Testis (tissue), 3 donors: ENCODE data around the gene PRG2. TPM values are rescaled to one million over a fixed set of nuclear protein-coding genes. Genes with fewer than 3 reads are reported as not detected.
"Not testable (repeated sequence)": the region's sequence is repeated elsewhere in the genome, so short reads cannot be mapped to it uniquely, and the experiment has no call there.

Experiments
- DNase-seq: peaks from one replicate; pipeline ENCODE4 v3.0.0-alpha.2; 2019
- H3K27ac ChIP-seq, 2 donors: fragments of 200-600 bp; sonication (generic); one replicate each; pipeline ENCODE4 v1.5.1; 2019
- H3K27me3 ChIP-seq: fragments of 200-600 bp; sonication (generic); one replicate; pipeline ENCODE4 v1.5.1; 2019
- H3K36me3 ChIP-seq: fragments of 200-600 bp; sonication (generic); one replicate; pipeline ENCODE4 v1.5.1; 2017; ENCODE audit warnings: low read depth; ENCODE audit errors: missing control alignments
- H3K4me1 ChIP-seq: fragments of 200-600 bp; sonication (generic); one replicate; pipeline ENCODE4 v1.5.1; 2019
- H3K4me3 ChIP-seq, 2 donors: fragments of 200-600 bp; sonication (generic); one replicate each; pipeline ENCODE4 v1.5.1; 2017 to 2019
- H3K9me3 ChIP-seq: fragments of 200-600 bp; sonication (generic); one replicate; pipeline ENCODE4 v1.5.1; 2017
- POLR2A ChIP-seq: fragments of 450-650 bp; IDR thresholded peaks from one replicate; pipeline ENCODE4 v1.6.1; 2017; ENCODE audit warnings: antibody characterized with exemption, mild to moderate bottlenecking, moderate library complexity
- WGBS, 2 donors: methylation state at CpG; one replicate each; pipeline ENCODE4 v1.1.5; 2018; 5-methylcytosine and 5-hydroxymethylcytosine counted together
- intact Hi-C: fragments of 100-400 bp; cut with DNase I; formaldehyde crosslinking; loops from one replicate; pipeline ENCODE4 v1.15.1; 2023; ENCODE audit warnings: low total_unique reads
- polyA plus RNA-seq: library from polyadenylated mRNA; stranded (reverse); fragments of 350-450 nt; fragmentation: Illumina TruSeq; extraction: RNeasy Lipid Tissue Mini Kit (QIAGEN cat#74804); gene quantifications from one replicate; pipeline ENCODE4 v1.2.3, GENCODE V29; 2014; ENCODE audit warnings: low read depth, low replicate concordance; ENCODE audit not compliant: insufficient read depth
- total RNA-seq, 2 donors: library from RNA; depleted of rRNA; stranded (reverse); fragments of >200 nt; gene quantifications; one replicate each; pipeline ENCODE4 v1.2.3, GENCODE V29; 2016
- TF ChIP-seq, protein P1 (sequence below), 3 experiments: fragments of 450-650 bp in 2 of 3; fragments of 200-600 bp in 1 of 3; sonication (generic) in 1 of 3; IDR thresholded peaks; one replicate each; pipeline ENCODE4 v1.5.1; 2016 to 2019; ENCODE audit warnings: antibody characterized with exemption in 3 of 3, mild to moderate bottlenecking in 2 of 3, moderate library complexity in 1 of 3

PRG2 gene
- total and polyA plus RNA-seq, 3 donors from 2014 or later = not detected

DNA sequence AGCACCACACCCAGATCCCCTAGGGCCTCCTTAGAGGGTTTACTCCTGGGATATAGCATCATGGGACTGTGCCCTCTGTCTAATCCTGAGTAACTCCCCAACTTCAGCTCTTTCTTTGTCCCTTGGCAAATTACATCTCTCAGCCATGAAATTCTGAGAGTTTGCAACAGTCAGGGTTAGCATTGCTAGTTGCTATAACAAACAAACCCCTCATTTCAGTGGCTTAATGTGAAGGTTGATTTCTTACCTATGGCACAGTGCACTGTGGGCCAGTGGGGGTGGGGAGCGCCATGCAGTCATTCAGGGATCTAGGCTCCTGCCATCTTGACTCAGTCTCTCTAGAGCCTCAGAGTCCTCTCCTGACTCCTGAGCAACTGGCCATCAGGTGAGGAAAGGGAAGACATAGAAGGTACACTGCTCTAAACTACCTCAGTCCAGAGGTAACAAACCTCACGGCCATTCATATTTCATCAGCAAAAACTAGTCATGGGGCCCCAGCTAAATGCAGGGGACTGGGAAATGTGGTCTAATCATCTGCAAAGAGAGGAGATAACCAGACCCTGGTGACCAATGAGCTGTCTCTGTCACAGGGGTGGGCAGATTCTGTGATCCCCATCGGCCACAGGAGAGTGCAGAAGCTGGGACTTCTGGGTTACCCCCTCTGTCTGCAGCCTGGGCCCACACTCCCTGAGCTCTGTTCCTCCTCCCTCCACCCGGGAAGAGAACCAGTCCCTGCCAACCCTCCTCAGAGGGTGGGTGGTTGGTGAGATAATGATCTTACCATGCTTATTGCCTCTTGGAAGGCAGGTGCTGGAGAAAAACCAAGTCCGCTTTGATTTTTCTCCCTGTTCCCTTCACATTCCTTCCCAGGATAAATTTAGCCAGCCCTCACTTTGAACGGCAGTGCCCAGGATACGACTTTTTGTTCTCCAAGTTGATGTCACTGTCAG is 27.0 kb downstream of the PRG2 start:
- Histone ChIP-seq H3K27me3 (no peaks in the 10 kb centered on the region), H3K4me1 (no peaks in the 10 kb centered on the region), H3K9me3 (no peaks in the 10 kb centered on the region), H3K36me3 (no peaks in the 10 kb centered on the region), H3K27ac (no peak overlapping the region), H3K4me3 (no peak overlapping the region)
- TF ChIP-seq POLR2A = no peak
- TF ChIP-seq, protein P1, sequence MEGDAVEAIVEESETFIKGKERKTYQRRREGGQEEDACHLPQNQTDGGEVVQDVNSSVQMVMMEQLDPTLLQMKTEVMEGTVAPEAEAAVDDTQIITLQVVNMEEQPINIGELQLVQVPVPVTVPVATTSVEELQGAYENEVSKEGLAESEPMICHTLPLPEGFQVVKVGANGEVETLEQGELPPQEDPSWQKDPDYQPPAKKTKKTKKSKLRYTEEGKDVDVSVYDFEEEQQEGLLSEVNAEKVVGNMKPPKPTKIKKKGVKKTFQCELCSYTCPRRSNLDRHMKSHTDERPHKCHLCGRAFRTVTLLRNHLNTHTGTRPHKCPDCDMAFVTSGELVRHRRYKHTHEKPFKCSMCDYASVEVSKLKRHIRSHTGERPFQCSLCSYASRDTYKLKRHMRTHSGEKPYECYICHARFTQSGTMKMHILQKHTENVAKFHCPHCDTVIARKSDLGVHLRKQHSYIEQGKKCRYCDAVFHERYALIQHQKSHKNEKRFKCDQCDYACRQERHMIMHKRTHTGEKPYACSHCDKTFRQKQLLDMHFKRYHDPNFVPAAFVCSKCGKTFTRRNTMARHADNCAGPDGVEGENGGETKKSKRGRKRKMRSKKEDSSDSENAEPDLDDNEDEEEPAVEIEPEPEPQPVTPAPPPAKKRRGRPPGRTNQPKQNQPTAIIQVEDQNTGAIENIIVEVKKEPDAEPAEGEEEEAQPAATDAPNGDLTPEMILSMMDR (IDR thresholded peaks at IDR 0.05) = no peak
- no peak for DNase-seq
- 80% methylated on average over 7 of the region's 7 CpGs for WGBS, 2 donors
- intact Hi-C loops = no loop called here

- H3K36me3 ChIP-seq = no peaks in the 10 kb centered on the region
- H3K4me3 ChIP-seq = no peak overlapping the region
- H3K27me3 ChIP-seq = no peaks in the 10 kb centered on the region
- no peaks in the 10 kb centered on the region for H3K9me3 ChIP-seq
- H3K4me1 ChIP-seq = no peaks in the 10 kb centered on the region
- TF ChIP-seq, protein P1 (IDR thresholded peaks at IDR 0.05) = no peak
- no peak for TF ChIP-seq POLR2A
- intact Hi-C loops = no loop called here
- no peak for DNase-seq
- 88 to 89% methylated on average over 3 of the region's 3 CpGs for WGBS, 2 donors
- H3K27ac ChIP-seq = no peak overlapping the region
Observed at GRCh38 chr11:57361926-57362325, 28.5 kb downstream of the PRG2 start.

DNA sequence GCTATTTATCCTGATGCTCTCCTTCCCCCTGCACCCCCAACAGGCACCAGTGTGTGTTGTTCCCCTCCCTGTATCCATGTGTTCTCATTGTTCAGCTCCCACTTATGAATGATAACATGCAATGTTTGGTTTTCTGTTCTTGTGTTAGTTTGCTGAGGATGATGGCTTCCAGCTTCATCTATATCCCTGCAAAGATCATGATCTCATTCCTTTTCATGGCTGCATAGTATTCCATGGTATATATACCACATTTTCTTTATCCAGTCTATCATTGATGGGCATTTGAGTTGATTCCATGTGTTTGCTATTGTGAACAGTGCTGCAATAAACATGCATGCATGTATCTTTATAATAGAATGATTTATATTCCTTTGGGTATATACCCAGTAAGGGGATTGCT is 29.0 kb downstream of the PRG2 start:
- H3K36me3 ChIP-seq, H3K4me1 ChIP-seq, H3K27me3 ChIP-seq, intact Hi-C loops, DNase-seq, H3K27ac ChIP-seq, H3K9me3 ChIP-seq, H3K4me3 ChIP-seq: not testable (repeated sequence)

DNA sequence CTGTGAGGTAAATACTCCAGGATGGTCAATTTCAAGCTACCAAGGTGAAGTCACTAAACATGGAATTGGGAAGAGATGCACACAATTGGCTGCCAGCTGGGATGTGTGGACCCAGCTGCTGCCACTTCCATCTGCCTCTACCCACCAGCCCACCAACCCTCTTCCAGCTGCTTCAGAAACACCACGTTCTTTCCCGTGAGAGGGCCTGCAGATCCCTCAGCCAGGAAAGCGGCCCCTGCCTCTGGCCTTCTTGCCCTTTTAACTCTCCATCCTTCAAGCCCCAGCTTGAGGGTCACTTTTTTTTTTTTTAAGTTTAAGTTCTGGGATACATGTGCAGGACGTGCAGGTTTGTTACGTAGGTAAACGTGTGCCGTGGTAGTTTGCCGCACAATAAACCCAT is 29.5 kb downstream of the PRG2 start:
- H3K27ac ChIP-seq = no peak overlapping the region
- 90 to 95% methylated on average over 8 of the region's 8 CpGs for WGBS, 2 donors
- no peaks in the 10 kb centered on the region for H3K27me3 ChIP-seq
- H3K9me3 ChIP-seq = no peaks in the 10 kb centered on the region
- TF ChIP-seq, protein P1 (IDR thresholded peaks at IDR 0.05) = no peak
- no peak for TF ChIP-seq POLR2A
- intact Hi-C loops = no loop called here
- H3K36me3 ChIP-seq = no peaks in the 10 kb centered on the region
- no peak overlapping the region for H3K4me3 ChIP-seq
- no peak for DNase-seq
- no peaks in the 10 kb centered on the region for H3K4me1 ChIP-seq

DNA sequence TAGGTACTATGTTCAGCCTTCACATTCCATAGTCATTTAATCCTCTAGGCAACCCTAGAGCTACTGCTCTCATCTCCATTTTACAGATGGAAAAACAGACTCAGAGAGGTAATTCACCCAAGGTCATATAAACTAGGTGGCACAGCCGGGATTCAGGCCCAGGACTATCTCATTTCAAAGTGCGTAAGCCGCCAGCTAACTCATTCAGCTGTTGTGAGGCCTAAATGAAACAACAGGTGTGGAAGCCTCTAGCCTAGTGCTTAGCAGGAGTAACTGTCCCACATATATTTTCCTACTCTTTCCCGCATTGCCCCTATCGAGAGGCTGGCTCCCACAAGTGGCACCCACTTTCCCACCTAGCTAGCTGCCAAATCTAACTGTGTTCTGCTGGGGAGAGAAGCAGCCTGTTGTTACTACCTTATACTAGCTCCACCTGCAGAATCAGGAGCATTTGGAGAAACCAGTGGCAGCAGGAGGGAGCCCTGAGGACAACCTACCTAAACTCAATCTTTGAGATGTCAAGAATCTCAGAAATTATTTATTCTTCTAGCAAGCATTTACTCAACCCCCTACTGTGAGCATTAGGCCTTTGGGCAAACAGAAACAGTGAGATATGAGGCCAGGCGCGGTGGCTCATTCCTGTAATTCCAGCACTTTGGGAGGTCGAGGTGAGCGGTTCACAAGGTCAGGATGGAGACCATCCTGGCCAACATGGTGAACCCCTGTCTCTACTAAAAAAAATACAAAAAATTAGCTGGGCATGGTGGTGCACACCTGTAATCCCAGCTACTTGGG is 30.4 kb downstream of the PRG2 start:
- Histone ChIP-seq H3K27me3 (no peaks in the 10 kb centered on the region), H3K4me1 (no peaks in the 10 kb centered on the region), H3K27ac (no peak overlapping the region), H3K36me3 (no peaks in the 10 kb centered on the region), H3K9me3 (no peaks in the 10 kb centered on the region), H3K4me3 (no peak overlapping the region)
- 88 to 92% methylated on average over 9 of the region's 9 CpGs for WGBS, 2 donors
- intact Hi-C loops = no loop called here
- DNase-seq = no peak
- TF ChIP-seq, protein P1 (IDR thresholded peaks at IDR 0.05) = no peak
- TF ChIP-seq POLR2A = no peak
